Dedifferentiated amniotic fluid mesenchymal stem cell (primary cell): Measurements from ENCODE around the gene AGAP3.

Experiments
- DNase-seq: peaks from one replicate; pipeline ENCODE4 v3.0.0-alpha.2; 2016; ENCODE audit errors: extremely low spot score

Gene AGAP3

GRCh38 chr7:151135525-151135845, 49.2 kb downstream of the AGAP3 start:
- no peak for DNase-seq

DNA sequence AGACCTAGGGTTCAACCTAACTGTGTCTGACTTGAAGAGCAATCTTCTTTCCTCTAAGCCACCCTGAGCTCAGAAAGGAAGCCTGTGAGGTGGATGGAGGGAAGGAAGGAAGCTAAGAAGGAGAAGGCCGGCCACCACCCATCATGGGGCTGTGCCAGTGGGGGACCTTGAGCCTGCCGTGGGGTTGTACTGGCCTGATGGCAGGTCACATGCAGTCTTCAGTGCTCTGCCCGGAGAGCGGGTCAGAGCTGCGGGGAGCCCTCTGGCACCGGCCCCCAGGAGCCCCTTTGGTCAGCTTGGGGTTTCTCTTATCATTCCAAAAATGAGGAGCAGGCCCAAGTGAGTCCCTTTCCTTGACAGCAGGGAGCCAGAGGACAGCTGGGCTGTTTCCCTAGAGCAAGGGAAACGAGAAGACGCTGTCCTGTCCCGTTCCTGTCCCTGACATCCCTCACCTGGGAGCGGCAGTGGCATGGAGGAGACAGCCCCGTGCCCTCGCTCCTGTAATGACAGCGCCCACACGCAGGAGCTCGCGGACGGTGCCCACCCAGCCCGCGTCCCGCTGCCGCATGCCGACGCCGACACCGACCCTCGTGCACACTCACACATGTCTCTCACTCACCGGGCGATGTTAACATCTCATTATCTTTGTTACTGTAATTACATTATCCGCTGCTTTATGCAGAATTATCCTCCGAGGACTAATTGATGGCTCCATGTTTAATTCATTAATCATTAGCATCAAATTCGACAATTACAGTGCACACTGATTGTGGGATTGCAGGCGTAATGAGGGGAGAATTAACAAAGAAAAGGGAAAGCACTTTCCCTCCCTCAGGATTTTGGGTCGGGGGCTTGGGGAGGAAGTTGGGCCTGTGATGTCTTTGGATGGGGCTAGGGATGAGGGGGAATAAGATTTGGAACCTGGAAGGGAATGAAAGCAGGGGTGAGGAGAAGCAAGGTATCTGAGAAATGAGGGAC, 49.9 kb downstream of the AGAP3 start:
- no peak for DNase-seq

GRCh38 chr7:151137076-151137675, 50.9 kb downstream of the AGAP3 start:
- DNase-seq = no peak

DNA sequence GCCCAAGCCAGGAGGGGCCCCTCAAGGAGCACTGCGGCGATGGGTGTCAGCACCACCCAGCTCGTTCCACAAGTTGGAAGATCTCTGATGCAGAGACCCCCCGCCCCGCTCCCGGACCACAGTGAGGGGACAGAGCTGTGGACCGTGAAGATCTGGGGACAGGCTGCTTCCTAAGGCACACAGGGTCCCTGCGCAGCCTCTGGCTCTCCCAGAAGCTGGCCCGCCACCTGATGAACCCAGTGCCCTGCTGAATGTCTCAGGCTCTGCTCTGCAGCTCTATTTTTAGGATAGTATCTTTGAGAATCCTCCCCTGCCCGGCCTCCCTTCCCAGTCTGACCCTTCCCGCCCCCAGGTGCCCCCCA, 51.5 kb downstream of the AGAP3 start:
- DNase-seq = no peak

GRCh38 chr7:151138153-151138851, 52.0 kb downstream of the AGAP3 start:
- no peak for DNase-seq

DNA sequence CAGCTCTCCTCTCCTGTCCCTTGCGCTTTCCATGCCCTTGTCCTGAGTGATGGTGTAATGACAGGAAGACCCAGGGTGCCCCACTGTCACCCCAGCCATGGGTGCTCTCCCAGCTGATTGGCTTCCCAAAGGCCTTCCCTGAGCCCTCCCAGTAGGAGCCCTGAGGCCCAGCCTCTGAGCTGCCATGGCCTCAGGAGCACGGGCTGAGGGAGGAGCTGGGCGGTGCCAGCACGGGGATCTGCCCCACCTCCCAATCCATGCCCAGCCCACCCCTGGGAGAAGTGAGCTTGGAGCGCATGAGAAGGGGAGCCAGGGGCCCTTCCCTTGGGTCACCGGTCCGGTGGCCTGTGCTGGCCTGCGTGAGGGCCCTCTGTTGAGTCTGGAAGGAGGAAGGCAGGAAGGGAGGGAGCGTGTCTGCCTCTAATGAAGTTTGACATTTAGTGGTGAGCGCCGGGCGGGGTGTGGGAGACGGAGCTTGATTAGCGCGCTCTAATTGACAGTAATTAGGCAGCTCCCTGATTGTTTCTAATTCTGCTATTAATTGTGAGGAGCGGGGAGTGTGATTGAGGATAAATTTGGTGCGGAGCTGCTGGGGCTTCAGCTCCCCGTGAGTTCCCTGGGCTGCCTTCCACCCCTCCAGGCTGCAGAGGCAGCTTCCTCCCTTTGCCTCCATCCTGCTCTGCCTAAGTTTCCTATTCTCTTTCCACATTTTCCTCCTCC, 53.0 kb downstream of the AGAP3 start:
- no peak for DNase-seq

DNA sequence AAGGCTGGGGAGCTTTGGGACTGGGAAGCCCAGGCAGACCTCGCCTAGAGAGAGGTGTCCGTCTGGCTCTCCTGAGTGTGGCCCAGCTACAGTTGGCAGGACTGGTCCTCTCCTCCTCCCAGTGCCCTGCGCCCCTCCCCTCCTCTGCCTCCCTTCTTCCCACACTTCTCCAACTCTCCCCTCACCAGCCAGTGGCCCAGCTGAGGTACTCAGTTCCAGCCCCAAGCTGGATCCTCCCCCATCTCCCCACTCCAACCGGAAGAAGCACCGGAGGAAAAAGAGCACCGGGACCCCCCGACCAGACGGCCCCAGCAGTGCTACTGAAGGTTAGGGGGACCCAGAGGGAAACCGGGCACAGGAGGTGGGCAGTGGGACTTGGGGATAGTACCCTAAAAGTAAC, 53.5 kb downstream of the AGAP3 start:
- DNase-seq = no peak

- DNase-seq = no peak
Measured at GRCh38 chr7:151140826-151141225, 54.6 kb downstream of the AGAP3 start.

GRCh38 chr7:151141311-151141854, 55.1 kb downstream of the AGAP3 start:
- no peak for DNase-seq

DNA sequence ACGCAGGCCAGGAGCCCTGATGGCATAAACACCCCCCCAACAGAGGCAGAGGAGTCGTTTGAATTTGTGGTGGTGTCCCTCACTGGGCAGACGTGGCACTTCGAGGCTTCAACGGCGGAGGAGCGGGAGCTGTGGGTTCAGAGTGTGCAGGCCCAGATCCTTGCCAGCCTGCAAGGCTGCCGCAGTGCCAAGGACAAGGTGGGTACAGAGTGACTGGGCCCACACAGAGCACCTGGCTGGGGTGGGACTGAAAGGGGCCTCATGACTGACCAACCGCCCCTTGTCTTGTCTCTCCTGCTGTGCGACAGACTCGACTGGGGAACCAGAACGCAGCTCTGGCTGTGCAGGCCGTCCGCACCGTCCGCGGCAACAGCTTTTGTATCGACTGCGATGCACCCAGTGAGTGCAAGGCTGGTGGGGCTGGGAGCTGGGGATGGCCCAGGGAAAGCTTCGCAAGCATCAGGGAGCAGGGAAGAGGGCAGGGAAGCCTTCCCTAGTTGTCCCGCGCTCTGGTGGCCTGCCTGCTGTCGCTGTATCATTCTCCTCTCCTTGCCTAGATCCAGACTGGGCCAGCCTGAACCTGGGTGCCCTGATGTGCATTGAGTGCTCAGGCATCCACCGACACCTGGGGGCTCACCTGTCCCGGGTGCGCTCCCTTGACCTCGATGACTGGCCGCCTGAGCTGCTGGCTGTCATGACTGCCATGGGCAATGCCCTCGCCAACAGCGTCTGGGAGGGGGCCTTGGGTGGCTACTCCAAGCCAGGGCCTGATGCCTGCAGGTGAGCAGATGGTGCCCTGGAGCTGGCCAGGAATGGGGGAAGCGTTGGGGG, 55.8 kb downstream of the AGAP3 start:
- no peak for DNase-seq

- no peak for DNase-seq
Measured at GRCh38 chr7:151142686-151143040, 56.4 kb downstream of the AGAP3 start.

- no peak for DNase-seq
Measured at GRCh38 chr7:151143261-151144015, 57.2 kb downstream of the AGAP3 start.

DNA sequence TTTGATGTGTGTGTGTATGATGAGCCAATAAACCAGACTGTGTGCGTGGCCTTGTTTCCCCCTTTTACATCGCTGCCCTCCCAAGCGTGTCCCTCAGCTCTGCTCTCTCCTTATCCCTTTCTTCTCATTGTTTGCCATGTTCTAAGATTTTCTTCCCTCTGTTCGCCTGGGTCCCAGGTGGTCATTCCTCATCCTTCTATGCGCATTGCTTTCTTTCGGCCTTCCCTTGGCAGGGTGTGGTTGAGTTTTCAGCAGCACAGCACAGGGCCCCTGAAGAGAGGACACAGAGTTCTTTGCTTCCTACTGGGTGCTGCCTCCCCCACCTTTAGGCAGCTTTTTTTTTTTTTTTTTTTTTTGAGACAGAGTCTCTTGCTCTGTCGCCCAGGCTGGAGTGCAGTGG, 58.1 kb downstream of the AGAP3 start:
- DNase-seq = no peak

DNA sequence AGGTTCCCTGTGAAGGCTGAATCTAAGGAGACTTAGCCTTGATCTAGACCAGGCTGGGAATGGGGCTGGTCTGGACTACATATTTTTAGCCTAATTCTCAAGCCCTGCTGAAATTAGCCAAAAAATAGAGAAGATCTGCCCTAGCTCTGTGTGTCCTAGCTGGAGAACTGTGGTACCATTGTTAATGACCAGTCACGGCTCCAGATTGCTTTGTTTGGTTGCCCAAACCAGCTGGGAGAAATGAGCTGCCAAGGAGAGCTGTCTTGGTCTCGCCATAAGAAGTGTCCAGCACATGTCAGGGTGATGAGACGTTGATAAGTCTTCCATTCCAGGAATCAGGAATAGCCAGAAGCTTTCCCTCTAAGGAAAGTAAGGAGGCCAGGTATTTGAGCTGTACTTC, 60.5 kb downstream of the AGAP3 start:
- no peak for DNase-seq

GRCh38 chr7:151148319-151149259, 62.3 kb downstream of the AGAP3 start:
- DNase-seq = no peak

- no peak for DNase-seq
Measured at GRCh38 chr7:151150388-151150787, 64.1 kb downstream of the AGAP3 start.

DNA sequence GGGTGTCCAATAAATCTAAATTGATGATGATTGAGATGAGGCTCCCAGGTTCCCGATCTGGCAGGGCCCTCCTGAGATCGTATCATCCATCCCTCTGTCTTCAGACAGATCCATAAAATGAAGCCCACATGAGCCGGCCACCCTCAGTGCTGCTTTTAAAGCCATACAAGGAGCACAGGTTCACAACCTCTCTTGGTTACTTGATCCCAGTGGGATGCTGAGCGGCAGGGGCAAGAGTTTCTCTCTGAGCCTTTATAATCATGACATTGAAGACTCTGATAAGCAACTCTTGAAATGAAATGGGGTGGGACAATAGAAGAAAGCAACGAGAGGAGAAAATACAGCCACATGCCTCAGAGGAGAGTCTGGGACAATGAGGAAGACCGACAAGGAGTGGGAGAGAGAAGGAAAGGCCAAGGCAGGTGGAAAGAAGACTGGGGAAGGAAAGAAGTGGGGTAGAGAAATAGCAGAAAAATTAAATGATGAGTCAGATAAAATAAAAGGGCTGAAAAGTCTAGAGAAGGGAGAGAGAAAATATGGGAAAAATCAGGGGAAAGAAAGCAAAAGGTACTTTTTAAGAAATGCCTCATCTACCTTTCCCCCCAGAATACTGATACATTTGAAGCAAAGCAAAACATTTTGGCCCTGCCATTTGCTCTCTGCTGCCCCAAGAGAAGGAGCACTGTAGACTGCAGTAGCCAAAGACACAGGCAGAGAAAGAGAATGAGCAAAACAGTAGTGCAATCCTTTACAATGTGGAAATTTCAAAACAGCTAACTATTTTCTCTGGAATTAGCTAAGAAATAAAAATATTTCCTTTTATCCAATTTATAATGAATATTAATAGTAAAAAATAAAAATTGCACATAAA, 66.6 kb downstream of the AGAP3 start:
- DNase-seq = no peak

DNA sequence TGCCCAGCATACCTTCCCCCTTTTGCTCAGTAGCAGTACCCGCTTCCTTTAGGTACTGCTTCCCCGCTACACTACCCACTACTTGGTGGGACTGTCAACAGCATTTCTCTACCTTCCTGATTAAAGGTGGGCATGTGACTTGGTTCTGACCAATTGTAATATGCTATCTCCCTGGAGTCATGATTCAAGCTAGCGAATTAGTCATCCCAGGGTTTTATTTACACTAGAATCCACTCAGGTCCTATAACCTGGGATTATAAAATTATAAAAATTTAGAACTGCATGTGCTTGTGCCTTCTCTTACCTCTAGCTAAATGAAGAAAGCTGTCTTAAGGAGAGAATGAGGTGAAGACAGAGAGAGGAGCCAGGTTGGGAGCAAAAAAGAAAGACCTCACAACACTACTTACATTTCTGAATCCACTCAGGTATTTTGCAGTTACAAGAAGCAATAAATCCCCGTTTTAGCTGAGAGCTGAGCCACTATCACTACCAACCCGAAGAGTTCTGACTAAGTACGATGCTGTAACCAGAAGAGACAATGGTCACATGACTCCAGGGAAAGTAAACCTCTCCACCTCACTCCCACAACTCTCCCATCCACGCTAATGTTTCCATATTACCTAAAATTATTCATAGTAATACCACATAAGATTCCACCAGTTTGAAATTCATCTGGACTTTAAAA, 71.5 kb downstream of the AGAP3 start:
- DNase-seq = no peak
